ENCODE measurements around the gene OR10J4.
"Not testable (repeated sequence)": the region's sequence is repeated elsewhere in the genome, so short reads cannot be mapped to it uniquely, and the experiment has no call there.

Gene OR10J4

GRCh38 chr1:159444511-159444910, 12.5 kb downstream of the OR10J4 start:
- H3K4me1 ChIP-seq (ENCODE audit: low read length), result peaks cover 28% of the 10 kb centered on the region
- H3K9ac ChIP-seq (ENCODE audit: low read length), result no peak overlapping the region
- H3K27ac ChIP-seq (ENCODE audit: low read length), result no peak overlapping the region
- H3K4me2 ChIP-seq (ENCODE audit: low read length), result no peak overlapping the region
- no peak overlapping the region for H2AFZ ChIP-seq (ENCODE audit: low read depth, low read length)
- no peaks in the 10 kb centered on the region for H3K79me2 ChIP-seq (ENCODE audit: low read length)
- H3K4me3 ChIP-seq (ENCODE audit: low read length), result no peak overlapping the region
- H3K9me3 ChIP-seq (ENCODE audit: insufficient read depth, low read length), result 0 out of 2 replicates have a peak, but pooled peaks cover 6% of the 10 kb centered on the region
- H4K20me1 ChIP-seq (ENCODE audit: insufficient read depth, low read length), result no peaks in the 10 kb centered on the region
- no peaks in the 10 kb centered on the region for H3K27me3 ChIP-seq (ENCODE audit: low read depth, low read length)
- H3K36me3 ChIP-seq (replicated peaks; ENCODE audit: low read depth, low read length), result no peaks in the 10 kb centered on the region
- no peak for TF ChIP-seq EZH2phosphoT487 (IDR thresholded peaks at IDR 0.05; ENCODE audit: low read depth)
- TF ChIP-seq, protein P1, sequence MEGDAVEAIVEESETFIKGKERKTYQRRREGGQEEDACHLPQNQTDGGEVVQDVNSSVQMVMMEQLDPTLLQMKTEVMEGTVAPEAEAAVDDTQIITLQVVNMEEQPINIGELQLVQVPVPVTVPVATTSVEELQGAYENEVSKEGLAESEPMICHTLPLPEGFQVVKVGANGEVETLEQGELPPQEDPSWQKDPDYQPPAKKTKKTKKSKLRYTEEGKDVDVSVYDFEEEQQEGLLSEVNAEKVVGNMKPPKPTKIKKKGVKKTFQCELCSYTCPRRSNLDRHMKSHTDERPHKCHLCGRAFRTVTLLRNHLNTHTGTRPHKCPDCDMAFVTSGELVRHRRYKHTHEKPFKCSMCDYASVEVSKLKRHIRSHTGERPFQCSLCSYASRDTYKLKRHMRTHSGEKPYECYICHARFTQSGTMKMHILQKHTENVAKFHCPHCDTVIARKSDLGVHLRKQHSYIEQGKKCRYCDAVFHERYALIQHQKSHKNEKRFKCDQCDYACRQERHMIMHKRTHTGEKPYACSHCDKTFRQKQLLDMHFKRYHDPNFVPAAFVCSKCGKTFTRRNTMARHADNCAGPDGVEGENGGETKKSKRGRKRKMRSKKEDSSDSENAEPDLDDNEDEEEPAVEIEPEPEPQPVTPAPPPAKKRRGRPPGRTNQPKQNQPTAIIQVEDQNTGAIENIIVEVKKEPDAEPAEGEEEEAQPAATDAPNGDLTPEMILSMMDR (IDR thresholded peaks at IDR 0.05; ENCODE audit: low read depth, low read length), result no peak

- Histone ChIP-seq H3K79me2 (ENCODE audit: low read length) (no peaks in the 10 kb centered on the region), H3K4me1 (ENCODE audit: low read length) (peaks cover 6% of the 10 kb centered on the region), H3K27me3 (ENCODE audit: low read depth, low read length) (no peaks in the 10 kb centered on the region), H3K9ac (ENCODE audit: low read length) (no peak overlapping the region), H3K9me3 (ENCODE audit: insufficient read depth, low read length) (peaks cover 15% of the 10 kb centered on the region), H3K36me3 (replicated peaks; ENCODE audit: low read depth, low read length) (peaks cover 2% of the 10 kb centered on the region), H2AFZ (ENCODE audit: low read depth, low read length) (no peak overlapping the region), H3K27ac (ENCODE audit: low read length) (no peak overlapping the region), H4K20me1 (ENCODE audit: insufficient read depth, low read length) (no peaks in the 10 kb centered on the region), H3K4me2 (ENCODE audit: low read length) (no peak overlapping the region), H3K4me3 (ENCODE audit: low read length) (no peak overlapping the region)
- TF ChIP-seq, protein P1 (IDR thresholded peaks at IDR 0.05; ENCODE audit: low read depth, low read length), result no peak
- no peak for TF ChIP-seq EZH2phosphoT487 (IDR thresholded peaks at IDR 0.05; ENCODE audit: low read depth)
These were observed 16.2 kb downstream of the OR10J4 start for GRCh38 chr1:159448181-159448580.

- not testable (repeated sequence) for H3K27ac ChIP-seq (ENCODE audit: low read length); H3K36me3 ChIP-seq (replicated peaks; ENCODE audit: low read depth, low read length); H3K9ac ChIP-seq (ENCODE audit: low read length); H3K4me2 ChIP-seq (ENCODE audit: low read length); H3K4me3 ChIP-seq (ENCODE audit: low read length); H3K79me2 ChIP-seq (ENCODE audit: low read length); H4K20me1 ChIP-seq (ENCODE audit: insufficient read depth, low read length); H2AFZ ChIP-seq (ENCODE audit: low read depth, low read length); H3K27me3 ChIP-seq (ENCODE audit: low read depth, low read length); H3K4me1 ChIP-seq (ENCODE audit: low read length)
- H3K9me3 ChIP-seq (ENCODE audit: insufficient read depth, low read length), result peaks cover 15% of the 10 kb centered on the region
These were observed 17.6 kb downstream of the OR10J4 start for GRCh38 chr1:159449605-159450004.

GRCh38 chr1:159459551-159459950, 27.5 kb downstream of the OR10J4 start:
- H3K4me2 ChIP-seq (ENCODE audit: low read length), result no peak overlapping the region
- no peaks in the 10 kb centered on the region for H3K79me2 ChIP-seq (ENCODE audit: low read length)
- H4K20me1 ChIP-seq (ENCODE audit: insufficient read depth, low read length), result no peaks in the 10 kb centered on the region
- H2AFZ ChIP-seq (ENCODE audit: low read depth, low read length), result no peak overlapping the region
- no peak overlapping the region for H3K9ac ChIP-seq (ENCODE audit: low read length)
- no peaks in the 10 kb centered on the region for H3K27me3 ChIP-seq (ENCODE audit: low read depth, low read length)
- H3K4me3 ChIP-seq (ENCODE audit: low read length), result no peak overlapping the region
- TF ChIP-seq, protein P1 (IDR thresholded peaks at IDR 0.05; ENCODE audit: low read depth, low read length), result no peak
- no peak for TF ChIP-seq EZH2phosphoT487 (IDR thresholded peaks at IDR 0.05; ENCODE audit: low read depth)
- H3K36me3 ChIP-seq (replicated peaks; ENCODE audit: low read depth, low read length), result peaks cover 7% of the 10 kb centered on the region
- H3K27ac ChIP-seq (ENCODE audit: low read length), result no peak overlapping the region
- peaks cover 11% of the 10 kb centered on the region; the same call in 1 of the 2 replicates for H3K9me3 ChIP-seq (ENCODE audit: insufficient read depth, low read length)
- H3K4me1 ChIP-seq (ENCODE audit: low read length), result no peaks in the 10 kb centered on the region

GRCh38 chr1:159465191-159465603, 33.2 kb downstream of the OR10J4 start:
- TF ChIP-seq, protein P1 (IDR thresholded peaks at IDR 0.05; ENCODE audit: low read depth, low read length), result no peak
- no peak for TF ChIP-seq EZH2phosphoT487 (IDR thresholded peaks at IDR 0.05; ENCODE audit: low read depth)
- Histone ChIP-seq H3K27ac (ENCODE audit: low read length) (no peak overlapping the region), H3K4me1 (ENCODE audit: low read length) (no peaks in the 10 kb centered on the region), H3K4me3 (ENCODE audit: low read length) (no peak overlapping the region), H3K36me3 (replicated peaks; ENCODE audit: low read depth, low read length) (peaks cover 7% of the 10 kb centered on the region), H4K20me1 (ENCODE audit: insufficient read depth, low read length) (no peaks in the 10 kb centered on the region), H3K4me2 (ENCODE audit: low read length) (no peak overlapping the region), H3K9ac (ENCODE audit: low read length) (no peak overlapping the region), H3K27me3 (ENCODE audit: low read depth, low read length) (no peaks in the 10 kb centered on the region), H3K79me2 (ENCODE audit: low read length) (no peaks in the 10 kb centered on the region), H3K9me3 (ENCODE audit: insufficient read depth, low read length) (peaks cover 11% of the 10 kb centered on the region; the same call in 1 of the 2 replicates), H2AFZ (ENCODE audit: low read depth, low read length) (no peak overlapping the region)
